ENCODE measurements around the gene HGFAC.

HGFAC gene

GRCh38 chr4:3445111-3445820, 3.5 kb downstream of the HGFAC start:
- H3K27ac ChIP-seq = no peak overlapping the region
- no peak overlapping the region for H3K4me2 ChIP-seq
- H2AFZ ChIP-seq (ENCODE audit: low read depth) = no peak overlapping the region
- no peaks in the 10 kb centered on the region for H3K4me1 ChIP-seq (ENCODE audit: low read depth, poor library complexity, severe bottlenecking)
- H3K4me3 ChIP-seq (IDR thresholded peaks at IDR 0.05; ENCODE audit: insufficient read depth, low read depth, low read length) = no peak overlapping the region
- TF ChIP-seq CTCF (conservative IDR thresholded peaks at IDR 0.05; ENCODE audit: low read depth, low read length) = no peak
- H3K27me3 ChIP-seq (ENCODE audit: insufficient read depth, low read depth) = peaks cover 7% of the 10 kb centered on the region; the same call in 1 of the 2 replicates
- H3K36me3 ChIP-seq (ENCODE audit: insufficient read depth) = no peaks in the 10 kb centered on the region
- no peaks in the 10 kb centered on the region for H4K20me1 ChIP-seq (ENCODE audit: insufficient read depth)
- H3K9ac ChIP-seq = no peak overlapping the region
- no peaks in the 10 kb centered on the region for H3K79me2 ChIP-seq (ENCODE audit: insufficient read depth, low read depth)

DNA sequence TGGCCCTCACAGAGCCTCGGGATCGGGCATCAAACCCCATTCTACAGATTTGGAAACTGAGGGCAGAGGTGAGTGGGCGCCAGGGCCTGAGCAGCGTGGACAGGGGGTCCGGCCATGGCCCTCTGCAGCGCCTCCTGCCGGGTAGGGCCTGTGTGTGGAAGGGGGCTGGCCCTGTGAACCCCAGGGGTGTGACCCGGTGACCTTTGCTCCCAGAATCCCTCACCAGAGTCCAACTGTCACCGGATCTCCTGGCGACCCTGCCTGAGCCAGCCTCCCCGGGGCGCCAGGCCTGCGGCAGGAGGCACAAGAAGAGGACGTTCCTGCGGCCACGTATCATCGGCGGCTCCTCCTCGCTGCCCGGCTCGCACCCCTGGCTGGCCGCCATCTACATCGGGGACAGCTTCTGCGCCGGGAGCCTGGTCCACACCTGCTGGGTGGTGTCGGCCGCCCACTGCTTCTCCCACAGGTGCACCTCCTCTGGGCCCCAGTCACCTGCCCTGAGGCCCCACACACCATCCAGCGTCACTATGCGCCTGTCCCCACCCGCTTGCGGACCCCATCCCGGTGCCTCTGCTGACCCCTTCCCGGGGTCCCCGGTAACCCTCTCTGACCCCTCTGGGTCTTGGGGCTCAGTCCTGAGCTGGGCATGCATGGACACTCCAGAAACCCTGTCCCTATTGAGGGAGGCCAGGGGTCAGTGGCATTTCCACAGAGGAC, 4.2 kb downstream of the HGFAC start:
- H3K79me2 ChIP-seq (ENCODE audit: insufficient read depth, low read depth) = no peaks in the 10 kb centered on the region

DNA sequence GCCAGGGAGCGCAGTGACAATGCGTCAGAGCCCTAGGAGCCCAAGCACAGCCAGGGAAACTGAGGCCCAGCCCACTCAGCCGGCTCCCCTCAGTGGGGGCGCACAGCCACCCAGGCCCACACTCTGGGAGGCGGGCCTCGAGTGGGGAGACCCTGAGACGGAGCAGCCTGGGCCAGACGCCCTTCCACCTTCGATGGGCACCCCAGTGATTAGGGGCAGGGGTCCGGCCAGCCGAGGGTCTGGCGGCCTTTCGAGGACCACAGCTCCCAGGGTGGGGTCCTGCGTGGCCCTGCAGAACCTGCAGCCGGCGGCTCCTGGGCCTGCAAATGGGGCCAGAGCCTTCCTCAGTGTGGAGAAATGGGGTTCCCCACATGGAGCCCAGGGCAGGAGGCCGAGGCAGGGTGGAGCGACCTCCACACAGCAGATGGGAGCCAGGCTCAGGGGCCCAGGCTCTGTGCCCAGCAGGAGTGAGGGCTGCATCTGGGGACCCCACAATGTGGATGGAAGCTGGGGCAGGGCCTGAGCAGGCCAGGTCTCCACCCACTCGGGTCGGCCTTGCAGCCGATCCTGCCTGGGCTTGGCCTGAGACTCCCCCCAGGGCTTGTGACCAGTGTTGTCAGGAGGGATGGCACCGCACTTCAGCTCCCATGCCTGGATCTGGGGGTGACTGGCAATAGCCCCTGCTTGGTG, 5.0 kb downstream of the HGFAC start:
- H3K4me3 ChIP-seq (IDR thresholded peaks at IDR 0.05; ENCODE audit: insufficient read depth, low read depth, low read length) = no peak overlapping the region
- H3K4me2 ChIP-seq = no peak overlapping the region
- H3K79me2 ChIP-seq (ENCODE audit: insufficient read depth, low read depth) = no peaks in the 10 kb centered on the region
- TF ChIP-seq CTCF (conservative IDR thresholded peaks at IDR 0.05; ENCODE audit: low read depth, low read length) = no peak
- H3K9ac ChIP-seq = no peak overlapping the region
- H3K27ac ChIP-seq = no peak overlapping the region
- H3K36me3 ChIP-seq (ENCODE audit: insufficient read depth) = no peaks in the 10 kb centered on the region
- H3K4me1 ChIP-seq (ENCODE audit: low read depth, poor library complexity, severe bottlenecking) = no peaks in the 10 kb centered on the region
- no peaks in the 10 kb centered on the region for H4K20me1 ChIP-seq (ENCODE audit: insufficient read depth)
- H2AFZ ChIP-seq (ENCODE audit: low read depth) = no peak overlapping the region
- H3K27me3 ChIP-seq (ENCODE audit: insufficient read depth, low read depth) = peaks cover 7% of the 10 kb centered on the region; the same call in 1 of the 2 replicates

More for the DNA sequence above, 4.2 kb downstream of the HGFAC start:
- H3K4me3 ChIP-seq (IDR thresholded peaks at IDR 0.05; ENCODE audit: insufficient read depth, low read depth, low read length) = no peak overlapping the region
- H3K4me2 ChIP-seq = no peak overlapping the region
- no peak overlapping the region for H2AFZ ChIP-seq (ENCODE audit: low read depth)
- TF ChIP-seq CTCF (conservative IDR thresholded peaks at IDR 0.05; ENCODE audit: low read depth, low read length) = no peak
- no peaks in the 10 kb centered on the region for H4K20me1 ChIP-seq (ENCODE audit: insufficient read depth)
- peaks cover 7% of the 10 kb centered on the region; the same call in 1 of the 2 replicates for H3K27me3 ChIP-seq (ENCODE audit: insufficient read depth, low read depth)
- no peaks in the 10 kb centered on the region for H3K36me3 ChIP-seq (ENCODE audit: insufficient read depth)
- H3K4me1 ChIP-seq (ENCODE audit: low read depth, poor library complexity, severe bottlenecking) = no peaks in the 10 kb centered on the region
- no peak overlapping the region for H3K9ac ChIP-seq
- no peak overlapping the region for H3K27ac ChIP-seq

GRCh38 chr4:3447431-3448395, 5.9 kb downstream of the HGFAC start:
- Histone ChIP-seq H3K27me3 (ENCODE audit: insufficient read depth, low read depth) (peaks cover 7% of the 10 kb centered on the region; the same call in 1 of the 2 replicates), H3K9ac (no peak overlapping the region), H3K27ac (no peak overlapping the region), H3K79me2 (ENCODE audit: insufficient read depth, low read depth) (no peaks in the 10 kb centered on the region), H3K4me2 (no peak overlapping the region), H2AFZ (ENCODE audit: low read depth) (no peak overlapping the region), H3K4me1 (ENCODE audit: low read depth, poor library complexity, severe bottlenecking) (no peaks in the 10 kb centered on the region), H3K4me3 (IDR thresholded peaks at IDR 0.05; ENCODE audit: insufficient read depth, low read depth, low read length) (no peak overlapping the region), H4K20me1 (ENCODE audit: insufficient read depth) (no peaks in the 10 kb centered on the region), H3K36me3 (ENCODE audit: insufficient read depth) (no peaks in the 10 kb centered on the region)
- no peak for TF ChIP-seq CTCF (conservative IDR thresholded peaks at IDR 0.05; ENCODE audit: low read depth, low read length)
